Activated CD4-positive, CD25-positive, alpha-beta regulatory T cell treated with anti-CD3 and anti-CD28 coated beads, Interleukin-2, amount 50 U/mL, for 16 hours (primary cell): Measurements from ENCODE around the gene SLC6A16.
A peak's percentile ranks its signal among the peaks of the same experiment; 100 is the strongest.
"Not testable (repeated sequence)": the region's sequence is repeated elsewhere in the genome, so short reads cannot be mapped to it uniquely, and the experiment has no call there.

ENCODE experiments used
- DNase-seq: peaks from one replicate; pipeline ENCODE4 v3.0.0-alpha.2; 2020; ENCODE audit warnings: low read depth, low spot score

The SLC6A16 gene

DNA sequence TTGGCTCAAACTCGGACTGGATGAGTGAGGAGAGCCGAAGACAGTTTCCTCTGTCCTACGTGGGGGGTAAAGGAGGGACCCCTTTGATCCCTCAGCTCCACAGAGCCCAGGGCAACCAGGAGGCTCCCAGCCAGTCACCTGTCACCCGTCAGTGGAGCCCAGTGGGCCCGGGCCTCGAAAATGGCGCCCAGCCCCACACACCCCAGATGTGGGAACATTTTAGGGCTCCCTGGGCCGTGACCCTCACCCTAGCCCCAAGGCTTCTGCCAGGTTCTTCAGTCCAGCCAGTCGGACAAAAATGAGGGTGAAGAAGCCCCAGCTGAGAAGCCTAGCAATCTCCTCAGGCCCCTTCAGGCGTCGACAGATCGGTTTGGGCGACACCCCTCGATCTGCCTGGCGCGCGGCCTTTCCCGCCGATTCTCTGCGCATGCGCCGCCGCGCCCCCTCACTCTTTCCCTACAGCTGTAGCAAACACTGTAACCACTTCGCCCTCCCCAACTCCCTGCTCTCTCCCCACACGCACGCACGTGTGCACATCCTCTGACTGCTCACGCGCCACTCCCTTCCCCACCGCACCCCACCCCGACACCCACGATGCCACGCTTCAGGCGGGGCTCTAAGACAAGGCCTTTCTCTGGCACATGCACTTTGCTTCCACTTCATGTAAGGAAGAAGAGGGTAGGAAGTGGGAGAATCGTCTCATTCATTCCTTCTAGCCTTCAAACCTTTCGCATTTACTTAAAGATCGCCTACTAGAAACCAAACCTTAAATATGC is at the start of gene SLC6A16:
TSS of gene SLC6A16 (minus strand) at position 391 of the 776 bp plus-strand sequence. CDS start 13,844 bp downstream, outside the sequence.
- no peak for DNase-seq

DNA sequence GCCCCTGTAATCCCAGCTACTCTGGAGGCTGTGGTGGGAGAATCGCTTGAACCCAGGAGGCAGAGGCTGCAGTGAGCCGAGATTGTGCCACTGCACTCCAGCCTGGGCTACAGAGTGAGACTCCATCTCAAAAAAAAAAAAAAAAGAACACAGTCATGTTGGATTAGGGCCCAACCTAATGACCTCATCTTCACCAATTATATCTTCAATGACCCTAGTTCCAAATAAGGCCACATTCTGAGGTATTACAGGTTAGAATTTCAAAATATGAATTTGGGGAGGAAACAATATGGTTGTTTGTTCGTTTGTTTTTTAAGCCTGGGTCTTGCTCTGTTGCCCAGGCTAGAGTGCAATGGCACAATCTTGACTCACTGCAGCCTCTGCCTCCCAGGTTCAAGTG is 48.2 kb upstream of the SLC6A16 start:
- not testable (repeated sequence) for DNase-seq

DNA sequence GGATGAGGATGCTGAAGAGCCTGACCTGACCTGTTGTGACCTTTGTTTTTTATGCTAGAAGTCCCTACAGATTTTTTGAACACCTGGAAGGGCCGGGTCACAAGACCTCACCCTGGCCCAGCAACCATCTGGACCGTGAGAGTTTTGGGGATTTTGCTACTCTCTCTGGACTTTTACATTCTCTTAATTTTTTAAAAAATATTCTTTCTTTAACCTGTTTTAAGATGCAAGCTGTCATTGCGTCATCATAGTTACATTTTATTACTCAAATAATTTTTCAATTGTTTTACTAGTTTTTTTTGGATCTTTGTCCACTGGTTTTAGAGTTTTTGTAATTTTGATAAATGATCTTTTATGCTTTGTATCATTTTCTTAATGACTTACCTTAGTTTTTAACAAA is 46.2 kb upstream of the SLC6A16 start:
- no peak for DNase-seq

DNA sequence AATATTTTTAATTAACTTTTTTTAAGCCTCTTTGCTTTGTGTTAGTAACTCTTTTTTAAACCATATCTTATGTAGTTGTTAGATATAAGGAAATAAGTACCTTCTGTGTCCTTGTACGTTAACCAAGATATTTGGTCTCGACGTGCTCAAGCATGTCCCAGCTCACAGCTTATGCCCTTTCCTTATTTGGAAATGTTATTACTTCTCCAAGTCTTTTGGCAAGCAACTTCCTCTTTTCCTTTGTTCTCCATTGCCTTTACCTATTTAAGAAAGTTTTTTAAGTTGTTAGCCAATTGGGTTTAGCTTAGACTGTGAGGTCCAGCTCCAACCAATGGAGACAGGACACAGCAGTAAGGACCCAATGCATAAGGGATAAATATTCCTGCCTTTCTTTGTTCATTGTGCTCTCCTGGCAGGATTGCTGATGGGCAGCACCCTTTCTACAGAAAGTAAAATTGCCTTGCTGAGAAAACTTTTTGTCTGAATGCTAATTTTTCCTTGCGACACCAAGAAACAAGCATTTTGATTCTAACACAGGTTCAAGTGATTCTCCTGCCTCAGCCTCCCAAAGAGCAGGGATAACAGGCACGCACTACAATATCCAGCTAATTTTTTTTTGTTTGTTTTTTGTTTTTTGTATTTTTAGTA is 43.8 kb upstream of the SLC6A16 start:
- DNase-seq, result no peak

DNA sequence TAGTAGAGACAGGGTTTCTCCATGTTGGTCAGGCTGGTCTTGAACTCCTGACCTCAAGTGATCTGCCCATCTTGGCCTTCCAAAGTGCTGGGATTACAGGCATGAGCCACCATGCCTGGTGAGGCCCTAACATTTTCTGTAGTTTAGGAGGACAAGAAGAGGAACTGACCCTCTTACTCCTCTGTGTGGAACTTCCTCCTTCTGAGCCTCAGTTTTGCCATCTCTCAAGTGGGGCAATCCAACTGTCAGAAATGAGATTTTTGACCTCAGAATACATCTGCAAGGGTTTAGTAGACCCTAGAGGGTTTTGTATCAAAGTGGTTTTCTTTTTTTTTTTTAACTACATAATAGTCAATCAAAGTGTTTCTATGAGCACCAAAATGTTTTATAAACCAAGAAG is 41.1 kb upstream of the SLC6A16 start:
- DNase-seq, result no peak

DNA sequence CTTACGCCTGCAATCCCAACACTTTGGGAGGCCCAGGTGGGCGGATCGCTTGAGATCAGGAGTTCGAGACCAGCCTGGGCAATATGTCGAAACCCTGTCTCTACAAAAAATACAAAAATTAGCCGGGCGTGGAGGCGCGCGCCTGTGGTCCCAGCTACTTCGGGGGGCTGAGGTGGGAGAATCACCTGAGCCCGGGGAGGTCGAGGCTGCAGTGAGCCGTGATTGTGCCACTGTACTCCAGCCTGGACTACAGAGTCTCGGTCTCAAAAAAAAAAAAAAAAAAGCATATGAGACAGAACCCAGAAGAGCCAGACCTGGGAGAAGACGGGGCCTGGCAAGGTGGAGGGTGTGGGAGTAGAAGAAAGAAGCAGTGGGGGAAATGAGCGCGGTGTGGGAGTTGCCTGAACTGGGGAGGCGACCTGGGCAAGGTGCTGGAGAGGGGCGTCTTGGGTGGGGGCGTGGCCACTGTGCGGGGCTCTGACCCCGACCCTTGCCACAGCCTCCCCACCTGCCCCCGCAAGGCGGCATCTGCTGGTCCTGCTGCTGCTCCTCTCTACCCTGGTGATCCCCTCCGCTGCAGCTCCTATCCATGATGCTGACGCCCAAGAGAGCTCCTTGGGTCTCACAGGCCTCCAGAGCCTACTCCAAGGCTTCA is 39.2 kb upstream of the SLC6A16 start:
- no peak for DNase-seq

DNA sequence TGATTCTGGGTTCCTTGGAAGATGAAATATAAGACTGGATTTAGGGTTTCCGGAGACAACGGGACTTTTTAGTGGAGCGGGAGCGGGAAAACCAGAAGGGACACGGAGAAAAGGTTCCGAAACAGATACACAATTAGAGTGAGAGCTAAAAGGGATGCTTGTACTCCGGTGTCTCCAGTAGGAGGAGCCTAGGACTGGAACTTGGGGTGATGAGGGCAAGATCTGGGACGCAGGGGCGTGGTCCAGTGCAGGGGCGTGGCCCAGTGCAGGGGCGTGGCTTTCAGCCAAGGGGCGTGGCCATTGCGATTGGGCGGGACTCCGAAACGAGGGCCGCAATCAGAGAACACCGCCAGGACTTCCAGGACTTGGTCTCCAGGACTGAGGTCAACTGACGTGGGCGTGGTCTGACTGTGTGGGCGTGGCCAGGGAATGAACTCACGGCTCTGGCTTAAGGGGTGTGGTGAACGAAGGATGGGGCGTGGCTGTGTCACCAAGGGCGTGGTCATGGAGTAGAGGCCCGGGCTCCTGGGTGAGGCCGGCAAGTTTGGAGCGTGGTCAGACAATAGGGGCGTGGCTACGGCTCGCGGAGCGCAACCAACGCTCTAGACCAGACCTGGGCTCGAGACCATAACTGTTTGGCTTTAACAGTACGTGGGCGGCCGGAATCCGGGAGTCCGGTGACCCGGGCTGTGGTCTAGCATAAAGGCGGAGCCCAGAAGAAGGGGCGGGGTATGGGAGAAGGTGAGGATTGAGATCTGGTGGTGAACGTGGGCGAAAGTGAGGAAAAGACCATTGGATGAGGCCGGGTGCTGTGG is 38.5 kb upstream of the SLC6A16 start, which contains the start of gene DKKL1:
TSS of gene DKKL1 (plus strand) at position 610 of the 815 bp plus-strand sequence. CDS start at position 732, 122 bp downstream.
- peak; percentile 9 for DNase-seq

DNA sequence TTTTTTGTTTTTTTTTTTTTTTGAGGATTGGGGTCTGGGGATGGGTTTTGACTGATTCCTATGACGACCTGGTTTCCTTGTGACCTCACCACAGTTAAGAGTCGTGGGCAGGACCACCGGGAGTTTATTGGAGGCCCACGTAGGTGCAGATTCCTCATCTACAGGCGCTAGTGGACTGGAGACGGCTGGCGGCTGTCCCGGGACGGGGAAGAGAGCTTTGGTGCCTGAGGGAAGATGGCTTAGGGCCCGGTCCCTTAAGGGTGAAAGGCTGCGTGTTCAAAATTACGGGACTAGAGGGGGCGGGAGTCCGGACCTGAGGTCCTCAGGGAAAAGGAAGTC is 37.9 kb upstream of the SLC6A16 start:
- no peak for DNase-seq

DNA sequence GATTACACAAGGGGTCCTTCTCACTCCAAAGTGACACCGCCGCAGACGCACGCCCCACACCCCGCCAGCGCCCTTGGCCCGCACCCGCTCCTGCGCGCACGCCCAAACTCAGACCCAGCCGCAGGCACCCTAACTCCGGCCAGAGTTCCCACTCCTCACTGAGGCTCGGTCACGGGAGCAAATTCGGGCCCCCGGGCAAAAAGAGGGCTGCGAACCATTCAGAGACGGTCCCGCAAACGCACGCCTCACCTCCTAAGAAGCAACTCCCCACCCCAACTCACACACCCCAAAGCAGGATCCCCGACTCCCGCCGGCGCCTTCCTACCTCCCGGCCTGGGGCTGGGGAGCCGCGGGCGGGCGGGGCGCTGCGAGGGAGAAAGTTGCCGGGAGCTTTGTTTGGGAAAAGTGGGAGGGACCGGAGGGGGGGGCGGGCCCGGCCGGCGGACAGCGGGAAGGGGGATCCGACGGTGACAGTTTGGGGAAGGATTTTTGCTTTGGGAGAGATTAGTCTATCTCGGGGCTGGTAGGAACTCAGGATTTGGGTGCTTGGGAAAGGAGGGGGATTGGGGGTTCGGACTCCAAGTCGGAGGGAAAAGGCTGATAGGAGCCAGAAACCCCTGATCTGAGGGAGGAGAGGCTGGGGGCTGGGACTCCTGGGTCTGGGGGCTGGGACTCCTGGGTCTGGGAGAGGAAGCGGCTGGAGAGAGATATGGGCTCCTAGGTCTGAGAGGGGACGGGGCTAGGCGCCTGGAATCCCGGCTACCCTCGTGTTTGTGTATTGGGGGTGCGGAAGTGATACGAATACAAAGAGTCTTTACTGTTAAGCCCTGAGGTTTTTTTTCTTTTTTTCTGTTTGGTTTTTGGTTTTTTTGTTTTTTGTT is 37.3 kb upstream of the SLC6A16 start, which contains the start of gene TEAD2:
TSS of gene TEAD2 (minus strand) at position 369 of the 881 bp plus-strand sequence. CDS start 2,341 bp downstream, outside the sequence.
- no peak for DNase-seq

DNA sequence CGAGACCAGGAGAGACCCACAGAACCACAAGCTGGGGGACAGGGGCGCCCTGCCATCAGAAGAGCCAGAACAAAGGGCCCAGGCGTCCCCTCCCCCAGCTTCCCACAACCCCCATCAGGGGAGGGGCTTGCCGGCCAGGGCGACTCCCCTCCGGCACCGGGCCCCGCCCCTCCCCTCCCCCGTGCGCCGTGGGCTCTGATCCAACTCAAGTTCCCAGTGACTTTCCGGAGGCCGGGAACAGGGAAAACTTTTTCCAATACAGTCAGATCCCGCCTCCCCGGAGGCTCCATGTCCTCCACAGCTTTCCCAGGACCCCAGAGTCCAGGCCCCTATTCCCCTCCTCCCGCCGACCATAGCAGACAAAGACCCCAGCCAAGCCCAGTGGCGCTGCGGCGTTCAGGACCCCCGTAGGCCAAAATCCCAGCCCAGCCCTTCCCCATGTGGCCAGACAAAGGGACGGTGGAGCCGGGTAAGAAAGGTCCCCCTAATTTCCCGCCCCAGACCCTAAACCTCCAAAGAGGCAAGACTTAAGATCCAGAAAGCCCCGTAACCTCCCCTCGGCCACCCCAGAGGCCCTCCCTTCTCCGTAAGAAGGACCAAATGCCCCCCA is 36.6 kb upstream of the SLC6A16 start:
- no peak for DNase-seq

DNA sequence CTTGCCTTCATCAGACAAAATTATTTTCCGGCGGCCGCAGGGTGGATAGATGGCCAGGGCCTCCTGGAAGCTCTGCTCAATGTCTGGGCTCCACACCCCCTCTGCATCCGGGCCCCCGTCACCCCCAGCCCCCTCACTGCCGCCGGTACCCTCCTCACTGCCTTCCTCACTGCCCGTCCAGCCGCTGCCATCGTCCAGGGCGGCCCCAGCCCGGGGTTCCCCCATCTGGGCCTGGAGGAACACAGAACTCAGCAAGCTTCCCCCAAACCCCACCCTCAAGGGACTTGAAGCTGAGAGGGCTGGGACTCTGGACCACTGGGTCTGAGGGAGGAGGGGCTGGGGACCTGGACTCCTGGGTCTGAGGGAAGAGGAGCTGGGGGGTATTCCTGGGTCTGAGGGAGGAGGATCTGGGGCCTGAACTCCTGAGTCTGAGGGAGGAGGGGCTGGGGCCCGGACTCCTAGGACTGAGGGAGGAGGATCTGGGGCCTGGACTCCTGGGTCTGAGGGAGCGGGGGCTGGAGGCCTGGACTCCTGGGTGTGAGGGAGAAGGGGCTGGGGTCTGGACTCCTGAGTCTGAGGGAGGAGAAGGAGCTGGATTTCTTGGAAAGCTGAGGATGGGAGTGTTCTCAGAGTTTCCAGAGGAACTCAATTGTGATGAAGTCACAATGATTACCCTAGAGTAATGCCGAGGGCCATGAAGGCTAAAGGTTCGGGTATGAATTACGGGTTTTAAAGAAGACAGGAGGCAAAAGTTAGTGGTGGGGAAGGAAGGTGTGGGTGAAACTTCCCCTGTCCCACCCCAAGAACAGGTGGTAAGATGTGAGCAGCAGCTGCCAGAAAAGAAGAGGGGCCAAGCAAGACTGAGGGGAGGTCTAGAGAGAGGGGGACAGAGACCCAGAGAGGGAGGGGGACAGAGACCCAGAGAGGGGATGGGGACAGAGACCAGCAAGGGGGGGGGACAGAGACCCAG is 35.1 kb upstream of the SLC6A16 start:
- no peak for DNase-seq

DNA sequence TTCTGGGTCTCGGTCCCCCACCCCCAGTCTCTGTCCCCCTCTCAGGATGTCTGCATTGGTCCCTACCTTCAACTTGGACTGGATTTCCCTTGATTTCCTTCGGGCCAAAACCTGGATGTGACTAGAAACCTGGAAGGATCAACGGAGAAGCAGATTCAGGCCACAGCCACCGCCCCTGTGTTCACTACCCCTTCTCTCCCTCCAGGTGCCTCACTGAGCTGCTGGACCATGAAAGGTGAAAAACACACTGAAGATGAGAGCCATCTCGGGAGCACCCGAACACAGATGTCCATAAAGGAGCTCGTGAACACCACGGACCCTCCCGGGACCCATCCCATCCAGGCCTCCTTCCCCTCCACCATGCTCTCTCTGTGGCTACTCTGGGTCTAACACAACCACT is 32.2 kb upstream of the SLC6A16 start:
- no peak for DNase-seq

DNA sequence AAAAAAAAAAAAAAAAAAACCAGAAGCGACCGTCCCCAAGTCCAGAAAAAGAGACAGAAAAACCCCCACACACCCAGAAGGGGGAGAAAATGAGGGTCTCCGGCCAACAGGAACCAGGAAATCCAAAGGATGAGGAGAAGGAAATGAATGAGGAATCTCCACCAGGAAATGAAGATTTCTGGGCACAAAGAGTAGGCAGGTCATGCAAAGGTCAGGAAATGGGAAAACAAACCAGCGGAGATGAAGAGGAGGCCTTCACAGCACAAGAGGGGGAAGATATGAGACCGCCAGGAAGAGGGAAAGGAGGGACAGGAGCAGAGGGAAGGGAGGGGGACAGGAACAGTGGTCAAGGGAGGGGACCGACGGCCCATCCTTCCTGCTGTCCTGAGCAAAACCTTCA is 31.4 kb upstream of the SLC6A16 start:
- DNase-seq, result no peak

DNA sequence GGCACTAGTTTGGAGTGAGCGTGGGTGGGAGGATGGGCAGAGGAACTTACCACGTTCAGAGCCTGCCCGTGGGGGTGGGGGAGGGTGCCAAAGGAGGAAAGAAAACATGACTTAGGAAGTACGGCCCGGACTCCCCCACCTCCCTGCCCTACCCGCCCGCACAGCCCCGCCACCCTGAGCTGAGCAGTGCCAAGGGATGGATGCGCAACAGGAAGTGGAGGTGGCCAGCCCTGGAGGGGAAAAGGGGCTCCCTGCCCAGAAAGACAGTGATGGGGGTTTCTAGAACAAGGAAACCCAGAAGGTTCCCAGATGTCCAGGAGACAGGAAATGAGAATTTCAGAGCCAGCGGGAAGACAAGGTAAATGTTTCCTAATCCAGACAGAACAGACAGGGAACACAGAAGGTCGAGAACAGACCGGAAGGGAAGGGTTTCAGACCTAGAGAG is 30.9 kb upstream of the SLC6A16 start:
- no peak for DNase-seq

DNA sequence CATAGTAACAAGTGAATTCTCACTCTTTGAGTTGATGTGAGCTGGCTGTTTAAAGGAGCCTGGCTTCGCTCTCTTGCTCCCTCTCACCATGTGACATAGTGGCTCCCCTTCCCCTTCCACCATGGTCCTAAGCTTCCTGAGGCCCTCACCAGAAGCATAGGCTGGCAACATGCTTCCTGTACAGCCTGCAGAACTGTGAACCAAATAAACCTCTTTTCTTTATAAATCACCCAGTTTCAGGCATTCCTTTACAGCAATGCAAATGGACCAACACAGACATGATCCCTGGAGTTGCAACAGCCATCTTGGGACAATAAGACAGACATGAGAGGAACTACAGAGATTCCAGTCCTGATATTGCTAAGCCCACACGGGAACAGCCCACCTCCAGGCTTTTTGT is 24.6 kb upstream of the SLC6A16 start:
- DNase-seq, result no peak

DNA sequence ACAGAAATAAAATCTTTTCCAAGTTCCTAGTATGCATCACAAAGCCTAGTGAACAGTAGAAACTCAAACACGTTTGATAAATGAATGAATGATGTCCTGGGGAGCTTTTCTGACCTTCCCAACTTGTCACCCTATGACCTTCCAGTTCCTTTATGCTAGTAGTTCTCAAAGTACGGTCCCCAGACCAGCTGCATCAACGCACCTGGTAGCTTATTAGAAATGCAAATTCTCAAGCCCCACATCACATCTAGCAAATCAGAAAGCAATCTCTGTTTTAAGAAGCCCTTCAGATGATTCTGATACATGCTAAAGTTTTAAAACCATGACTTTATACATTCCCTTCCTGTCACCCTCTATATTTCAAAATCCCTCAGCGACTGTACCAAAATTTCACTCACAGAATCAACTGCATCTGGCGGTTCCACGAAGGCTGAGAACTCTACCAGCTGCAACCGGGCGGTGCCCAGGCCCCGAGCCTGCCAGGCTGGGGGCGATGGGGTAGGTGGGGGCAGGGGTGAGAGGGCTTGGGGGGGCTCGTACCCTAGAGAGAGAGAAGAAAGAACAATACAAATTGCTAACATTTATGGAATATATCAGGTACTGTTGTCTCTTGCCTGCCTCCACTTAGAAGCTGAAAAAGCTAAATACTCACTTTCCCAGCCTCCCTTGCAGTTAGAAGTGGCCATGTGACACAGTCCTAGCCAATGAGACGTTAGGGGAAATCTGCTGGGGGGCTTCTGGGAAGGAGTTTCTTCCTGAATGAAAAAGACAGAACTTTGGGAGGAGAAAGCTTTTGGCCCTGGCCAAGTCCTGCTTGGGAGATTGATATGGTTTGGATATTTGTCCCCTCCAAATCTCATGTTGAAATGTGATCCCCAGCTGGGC is 23.6 kb upstream of the SLC6A16 start:
- DNase-seq, result no peak

DNA sequence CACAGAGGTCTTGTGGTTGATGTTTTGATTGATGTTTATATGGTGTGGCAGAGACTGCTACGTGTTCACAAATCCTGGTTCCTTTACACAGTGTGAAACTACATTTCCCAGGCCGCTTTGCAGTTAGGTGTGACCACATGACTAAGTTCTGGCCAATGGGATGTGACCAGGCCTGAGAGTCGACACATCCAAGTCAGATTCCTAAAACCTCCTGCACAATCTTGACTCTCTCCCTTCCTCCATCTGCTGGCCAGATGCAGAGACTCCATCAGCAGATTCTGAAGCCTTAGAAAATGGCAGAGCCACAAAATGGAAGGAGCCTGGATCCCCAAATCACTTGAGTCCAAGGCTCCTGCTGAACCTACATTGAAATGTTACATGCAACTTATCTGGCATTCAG is 22.8 kb upstream of the SLC6A16 start:
- no peak for DNase-seq

DNA sequence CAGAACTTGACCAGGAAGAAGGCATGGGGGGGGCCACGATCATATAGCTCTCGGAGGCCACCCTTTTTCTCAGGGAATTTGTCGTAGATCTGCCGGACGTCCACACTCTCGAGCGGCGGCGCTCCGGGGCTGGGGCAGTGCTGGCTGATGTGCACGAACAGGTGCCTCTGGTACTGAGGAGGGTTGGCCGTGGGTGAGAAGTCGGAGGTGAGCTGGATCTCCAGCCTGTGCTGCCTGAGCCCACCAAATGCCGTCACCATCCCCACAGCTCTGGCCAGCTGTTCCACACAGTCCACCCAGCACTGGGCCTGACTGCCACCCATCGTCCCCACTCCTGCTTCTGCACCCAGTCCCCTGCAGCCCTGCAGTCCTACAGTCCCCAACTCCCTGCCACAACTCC is 22.2 kb upstream of the SLC6A16 start:
- no peak for DNase-seq
